GM12873 (cell line): ENCODE measurements around the gene MRPL23.

Experiments
- TF ChIP-seq, protein P1 (sequence below): IDR thresholded peaks from 2 replicates; pipeline ENCODE4 v1.5.1; 2012; ENCODE audit warnings: low read depth, mild to moderate bottlenecking, moderate library complexity, low read length, control low read depth; ENCODE audit not compliant: insufficient read depth; ENCODE audit errors: missing control alignments

Gene MRPL23

DNA sequence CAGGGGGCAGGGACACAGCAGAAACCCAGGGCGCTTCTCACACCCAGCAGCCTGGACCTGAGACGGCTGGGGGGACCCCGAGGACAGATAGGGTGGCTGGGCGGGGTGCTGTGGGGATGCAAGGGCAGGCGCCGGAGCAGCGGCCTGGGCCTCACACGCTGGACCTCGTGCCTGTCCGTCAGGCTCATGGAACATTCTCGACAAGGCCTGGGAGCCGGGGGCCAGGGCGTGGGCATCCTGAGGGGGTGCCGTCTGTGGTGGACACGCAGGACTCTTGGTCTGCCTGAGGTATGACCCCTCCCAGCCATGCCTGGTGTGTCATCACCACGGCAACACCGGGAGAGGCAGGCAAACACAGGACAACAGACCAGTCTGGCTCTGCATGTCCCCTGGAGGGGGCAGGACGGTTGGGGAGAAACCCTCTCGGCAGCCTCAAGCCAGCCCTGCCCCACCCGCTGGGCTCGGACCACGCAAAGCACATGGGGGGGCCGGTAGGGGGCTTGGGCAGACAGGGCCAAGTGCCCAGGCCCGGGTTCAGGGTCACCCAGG, 21.4 kb downstream of the MRPL23 start:
- TF ChIP-seq, protein P1, sequence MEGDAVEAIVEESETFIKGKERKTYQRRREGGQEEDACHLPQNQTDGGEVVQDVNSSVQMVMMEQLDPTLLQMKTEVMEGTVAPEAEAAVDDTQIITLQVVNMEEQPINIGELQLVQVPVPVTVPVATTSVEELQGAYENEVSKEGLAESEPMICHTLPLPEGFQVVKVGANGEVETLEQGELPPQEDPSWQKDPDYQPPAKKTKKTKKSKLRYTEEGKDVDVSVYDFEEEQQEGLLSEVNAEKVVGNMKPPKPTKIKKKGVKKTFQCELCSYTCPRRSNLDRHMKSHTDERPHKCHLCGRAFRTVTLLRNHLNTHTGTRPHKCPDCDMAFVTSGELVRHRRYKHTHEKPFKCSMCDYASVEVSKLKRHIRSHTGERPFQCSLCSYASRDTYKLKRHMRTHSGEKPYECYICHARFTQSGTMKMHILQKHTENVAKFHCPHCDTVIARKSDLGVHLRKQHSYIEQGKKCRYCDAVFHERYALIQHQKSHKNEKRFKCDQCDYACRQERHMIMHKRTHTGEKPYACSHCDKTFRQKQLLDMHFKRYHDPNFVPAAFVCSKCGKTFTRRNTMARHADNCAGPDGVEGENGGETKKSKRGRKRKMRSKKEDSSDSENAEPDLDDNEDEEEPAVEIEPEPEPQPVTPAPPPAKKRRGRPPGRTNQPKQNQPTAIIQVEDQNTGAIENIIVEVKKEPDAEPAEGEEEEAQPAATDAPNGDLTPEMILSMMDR, result no peak

DNA sequence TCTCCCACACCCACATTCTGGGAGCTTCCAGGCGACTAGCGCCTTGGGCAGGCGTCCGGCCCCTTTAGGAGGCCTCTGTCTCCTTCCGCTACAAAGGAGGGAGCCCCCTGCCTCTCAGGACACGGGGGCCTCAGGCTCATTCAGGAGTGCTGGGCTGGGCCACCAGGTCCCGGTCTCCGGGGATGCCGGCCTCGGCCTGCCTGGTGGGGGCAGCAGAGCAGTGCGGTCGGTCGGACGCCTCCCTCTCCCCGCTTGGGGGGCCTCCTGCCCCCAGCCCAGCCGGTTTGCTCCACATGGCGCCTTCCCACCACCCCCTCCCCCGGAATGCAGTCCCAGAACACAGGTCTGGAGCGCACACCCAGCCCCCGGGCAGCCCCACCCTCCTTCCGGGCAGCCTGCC, 21.9 kb downstream of the MRPL23 start:
- TF ChIP-seq, protein P1, result no peak

DNA sequence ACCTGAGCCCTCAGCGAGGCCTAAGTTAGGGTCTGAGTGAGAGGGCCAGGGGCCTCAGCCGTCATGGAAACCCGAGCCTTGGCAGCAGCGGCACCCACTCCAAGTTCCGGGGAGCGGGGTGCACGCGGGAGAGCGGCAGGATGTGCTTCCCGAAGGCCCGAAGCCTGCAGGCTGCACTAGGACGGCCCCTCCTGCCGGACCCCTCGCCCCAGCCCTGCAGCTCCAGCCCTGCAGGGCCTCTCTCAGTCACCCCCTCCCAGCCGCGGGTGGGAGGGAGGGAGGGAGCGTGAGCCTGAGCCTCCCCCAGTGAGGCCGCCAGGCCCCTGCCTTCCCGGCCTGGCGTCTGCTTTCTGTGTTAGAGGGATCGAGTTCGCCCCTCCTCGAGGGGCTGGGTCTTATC, 22.6 kb downstream of the MRPL23 start:
- TF ChIP-seq, protein P1, result no peak

DNA sequence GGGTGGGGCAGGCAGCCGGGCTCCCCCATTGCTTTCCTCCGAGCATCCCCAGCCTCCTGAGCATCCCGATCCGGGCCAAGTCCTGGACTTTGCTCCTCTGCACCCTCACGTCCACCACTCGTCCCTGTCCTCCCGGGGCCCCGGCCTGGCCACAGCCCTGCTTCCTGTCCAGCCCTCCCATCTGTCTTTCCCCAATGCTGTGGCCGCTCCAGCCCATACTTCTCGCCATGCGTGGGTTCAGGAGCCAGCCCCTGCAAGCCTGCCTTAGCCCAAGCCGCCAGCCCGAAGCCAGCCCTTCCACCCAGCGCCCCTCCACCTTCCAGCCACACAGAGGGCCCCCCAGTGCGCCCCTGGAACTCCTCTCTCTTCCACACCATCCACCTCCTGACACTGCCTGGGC, 23.8 kb downstream of the MRPL23 start:
- TF ChIP-seq, protein P1, result no peak

DNA sequence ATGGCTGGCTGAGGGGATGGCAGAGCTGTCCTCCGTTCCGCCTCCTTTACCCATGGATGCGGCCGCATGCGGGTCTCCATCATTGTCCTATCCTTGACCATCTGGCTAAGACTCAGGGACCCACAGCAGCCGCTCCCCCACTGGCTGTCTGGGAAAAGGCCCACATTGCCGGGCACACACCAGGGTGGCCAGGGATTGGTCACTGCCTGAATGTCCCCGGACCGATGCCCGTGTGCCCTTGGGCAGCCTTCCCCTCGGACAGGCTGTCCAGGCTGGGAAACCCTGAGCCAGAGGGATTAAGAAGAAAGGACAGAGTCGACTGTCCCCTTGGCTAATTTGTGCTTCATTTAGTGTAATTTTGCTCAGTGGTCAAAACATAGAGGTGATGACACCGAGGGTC, 28.1 kb downstream of the MRPL23 start:
- TF ChIP-seq, protein P1, result no peak

DNA sequence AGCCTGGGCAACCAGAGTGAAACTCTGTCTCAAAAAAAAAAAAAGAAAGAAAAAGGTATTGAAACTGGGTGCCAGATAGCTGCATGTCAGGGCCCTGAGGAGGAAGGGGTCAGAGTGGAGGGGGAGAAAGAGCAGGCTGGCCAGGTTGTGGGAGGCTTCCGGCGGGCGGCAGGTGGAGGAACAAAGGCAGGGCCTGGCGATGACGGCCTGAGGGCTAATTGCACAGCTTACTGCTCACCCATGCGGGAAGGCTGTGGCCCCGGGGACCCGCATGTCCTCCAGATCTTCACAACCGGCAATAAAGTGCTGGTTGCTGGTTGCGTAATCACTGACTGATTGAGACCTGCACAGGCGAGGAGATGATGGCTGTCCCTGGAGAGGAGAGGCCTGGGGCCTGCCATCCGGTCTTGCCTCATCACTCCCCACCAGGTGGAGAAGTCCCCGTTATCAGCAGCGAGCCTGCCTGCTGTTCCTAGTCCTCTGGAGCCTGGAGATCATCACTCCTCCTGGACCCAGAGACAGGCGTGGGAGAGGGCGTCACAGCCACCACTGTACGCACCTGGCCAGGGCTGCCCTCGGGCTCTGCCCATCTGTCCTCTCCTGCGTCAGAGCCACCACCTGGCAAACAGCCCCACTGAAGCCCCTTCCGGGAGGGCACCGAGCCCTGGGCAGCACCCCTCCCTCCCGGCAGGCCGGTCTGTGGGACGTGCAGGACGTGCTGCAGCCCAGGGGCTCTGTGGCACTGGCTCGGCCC, 31.8 kb downstream of the MRPL23 start:
- TF ChIP-seq, protein P1, result no peak

DNA sequence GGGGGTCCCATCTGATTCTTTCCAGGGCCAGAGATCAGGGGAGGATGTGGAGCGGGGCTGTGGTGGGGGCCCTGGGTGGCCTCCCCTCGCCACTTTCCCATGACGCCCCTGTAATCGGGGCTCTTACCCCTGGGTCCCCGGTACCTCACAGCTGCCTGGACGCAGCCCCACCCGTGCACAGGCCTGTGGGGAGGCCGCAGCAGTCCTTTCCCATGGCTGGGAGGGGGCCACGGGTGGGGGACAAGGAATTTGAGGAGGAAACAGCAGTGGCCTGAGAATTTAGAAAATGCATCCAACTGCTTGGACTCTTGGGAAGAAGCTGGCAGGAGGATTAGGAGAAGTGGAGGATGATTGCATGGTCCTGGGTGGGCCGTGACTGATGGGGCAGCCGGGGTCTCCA, 32.5 kb downstream of the MRPL23 start:
- TF ChIP-seq, protein P1, result no peak
